SK-N-SH treated with all-trans-retinoic acid at 6 μM for 48 hours (cell line): ENCODE results near the gene GIMAP5.

Experiments
- ATAC-seq: fragments of 200-7000 bp; cut with Tn5 transposase; 3 replicates; pipeline ENCODE4 v1.9.1; 2020; ENCODE audit warnings: mild to moderate bottlenecking, moderate library complexity
- ARNTL ChIP-seq: fragments of 450-650 bp; formaldehyde crosslinking; IDR thresholded peaks from 2 replicates; pipeline ENCODE4 v1.5.0; 2020; ENCODE audit warnings: low read depth, mild to moderate bottlenecking, moderate library complexity, borderline replicate concordance
- BACH2 ChIP-seq: fragments of 250-450 bp; sonication (Bioruptor Pico); IDR thresholded peaks from 2 replicates; pipeline ENCODE4 v1.9.0; 2021; ENCODE audit warnings: mild to moderate bottlenecking, borderline replicate concordance
- CREB5 ChIP-seq: fragments of 250-450 bp; sonication (Bioruptor Pico); IDR thresholded peaks from 2 replicates; pipeline ENCODE4 v1.5.1; 2020; ENCODE audit warnings: low read depth, mild to moderate bottlenecking, moderate library complexity
- CSDC2 ChIP-seq: fragments of 250-450 bp; sonication (Bioruptor Pico); IDR thresholded peaks from 2 replicates; pipeline ENCODE4 v1.5.0; 2020; ENCODE audit warnings: mild to moderate bottlenecking, moderate library complexity
- CSRNP3 ChIP-seq: fragments of 250-450 bp; sonication (Bioruptor Pico); IDR thresholded peaks from 2 replicates; pipeline ENCODE4 v1.5.1; 2021; ENCODE audit warnings: mild to moderate bottlenecking, moderate library complexity
- GLIS3 ChIP-seq: fragments of 250-450 bp; sonication (Bioruptor Pico); IDR thresholded peaks from 2 replicates; pipeline ENCODE4 v1.5.0; 2020; ENCODE audit warnings: mild to moderate bottlenecking, moderate library complexity
- ISL1 ChIP-seq: fragments of 250-450 bp; sonication (Bioruptor Pico); IDR thresholded peaks from 2 replicates; pipeline ENCODE4 v2.1.2; 2022; ENCODE audit warnings: mild to moderate bottlenecking, moderate library complexity
- OSR1 ChIP-seq: fragments of 250-450 bp; sonication (Bioruptor Pico); IDR thresholded peaks from 2 replicates; pipeline ENCODE4 v1.8.0; 2022; ENCODE audit warnings: moderate library complexity, mild to moderate bottlenecking, inconsistent platforms
- PATZ1 ChIP-seq: fragments of 250-450 bp; sonication (Bioruptor Pico); IDR thresholded peaks from 2 replicates; pipeline ENCODE4 v1.8.0; 2020; ENCODE audit warnings: mild to moderate bottlenecking, moderate library complexity, borderline replicate concordance
- PPARA ChIP-seq: fragments of 250-450 bp; sonication (Bioruptor Pico); IDR thresholded peaks from 2 replicates; pipeline ENCODE4 v1.5.0; 2020; ENCODE audit warnings: mild to moderate bottlenecking, borderline replicate concordance
- RARB ChIP-seq: fragments of 250-450 bp; sonication (Bioruptor Pico); IDR thresholded peaks from 2 replicates; pipeline ENCODE4 v1.8.0; 2021; ENCODE audit warnings: mild to moderate bottlenecking, moderate library complexity
- SNAI2 ChIP-seq: fragments of 250-450 bp; sonication (Bioruptor Pico); IDR thresholded peaks from 2 replicates; pipeline ENCODE4 v1.5.0; 2020; ENCODE audit warnings: mild to moderate bottlenecking, moderate library complexity
- TCF4 ChIP-seq: fragments of 250-450 bp; sonication (Bioruptor Pico); IDR thresholded peaks from 2 replicates; pipeline ENCODE4 v1.8.0; 2021; ENCODE audit warnings: mild to moderate bottlenecking, moderate library complexity, borderline replicate concordance
- TOX ChIP-seq: fragments of 250-450 bp; sonication (Bioruptor Pico); IDR thresholded peaks from 2 replicates; pipeline ENCODE4 v1.8.0; 2021; ENCODE audit warnings: mild to moderate bottlenecking, moderate library complexity, borderline replicate concordance
- TSHZ2 ChIP-seq: fragments of 250-450 bp; sonication (Bioruptor Pico); IDR thresholded peaks from 2 replicates; pipeline ENCODE4 v1.5.0; 2020; ENCODE audit warnings: mild to moderate bottlenecking, moderate library complexity
- ZC3H10 ChIP-seq: fragments of 250-450 bp; sonication (Bioruptor Pico); IDR thresholded peaks from 2 replicates; pipeline ENCODE4 v1.5.1; 2021; ENCODE audit warnings: mild to moderate bottlenecking, moderate library complexity
- ZNF8 ChIP-seq: fragments of 450-650 bp; formaldehyde crosslinking; IDR thresholded peaks from 2 replicates; pipeline ENCODE4 v1.5.0; 2020; ENCODE audit warnings: mild to moderate bottlenecking, moderate library complexity

Gene GIMAP5

GRCh38 chr7:150781103-150781502 is 43.9 kb downstream of the GIMAP5 start:
- no peak for ATAC-seq
- TF ChIP-seq TOX (CRISPR knock-in tag) (no peak), BACH2 (CRISPR knock-in tag) (no peak), CSRNP3 (CRISPR knock-in tag) (no peak), CSDC2 (CRISPR knock-in tag) (no peak), OSR1 (CRISPR knock-in tag) (no peak), CREB5 (no peak), TSHZ2 (CRISPR knock-in tag) (no peak), ISL1 (CRISPR knock-in tag) (no peak), PPARA (CRISPR knock-in tag) (no peak), ZC3H10 (CRISPR knock-in tag) (no peak), TCF4 (CRISPR knock-in tag) (no peak)

GRCh38 chr7:150781961-150782360 is 44.7 kb downstream of the GIMAP5 start:
- ATAC-seq: no peak
- TF ChIP-seq PPARA (CRISPR knock-in tag): no peak
- TF ChIP-seq PATZ1: no peak
- no peak for TF ChIP-seq CREB5
- TF ChIP-seq ZNF8 (CRISPR knock-in tag): no peak
- no peak for TF ChIP-seq CSRNP3 (CRISPR knock-in tag)
- no peak for TF ChIP-seq GLIS3
- no peak for TF ChIP-seq OSR1 (CRISPR knock-in tag)
- no peak for TF ChIP-seq ZC3H10 (CRISPR knock-in tag)

- TF ChIP-seq ARNTL (CRISPR knock-in tag) (no peak), SNAI2 (CRISPR knock-in tag) (peak; percentile 13; the same call in 1 of the 2 replicates)
- ATAC-seq: no peak
Measured at GRCh38 chr7:150784120-150784736, 47.0 kb downstream of the GIMAP5 start.

- no peak for ATAC-seq
- TF ChIP-seq RARB (CRISPR knock-in tag) (no peak), OSR1 (CRISPR knock-in tag) (no peak), ARNTL (CRISPR knock-in tag) (no peak)
Measured at GRCh38 chr7:150784954-150785353, 47.7 kb downstream of the GIMAP5 start.
